HepG2 (cell line): ENCODE results near the gene AKAP8L. TPM values are rescaled to one million over a fixed set of nuclear protein-coding genes. Genes with fewer than 3 reads are reported as not detected.

Source experiments
- HNF4G ChIP-seq, 2 experiments: sonication (generic) in 1 of 2; formaldehyde crosslinking in 1 of 2; IDR thresholded peaks; 2 replicates each; pipeline versions ENCODE4 v1.4.0 to v1.6.1; 2011 to 2020; ENCODE audit warnings: borderline replicate concordance in 2 of 2, low read depth in 2 of 2, mild to moderate bottlenecking in 2 of 2, low read length in 1 of 2, missing genetic modification reagents in 1 of 2, moderate library complexity in 1 of 2
- KDM4B ChIP-seq: sonication (generic); formaldehyde crosslinking; IDR thresholded peaks from 2 replicates; pipeline ENCODE4 v1.4.0; 2020; ENCODE audit warnings: missing genetic modification reagents
- KDM6A ChIP-seq: IDR thresholded peaks from 2 replicates; pipeline ENCODE4 v1.6.1; 2016; ENCODE audit warnings: low read depth
- MED8 ChIP-seq: sonication (generic); formaldehyde crosslinking; IDR thresholded peaks from 2 replicates; pipeline ENCODE4 v1.8.1; 2023; ENCODE audit warnings: mild to moderate bottlenecking, missing genetic modification reagents; ENCODE audit not compliant: insufficient replicate concordance
- MXD3 ChIP-seq: IDR thresholded peaks from 2 replicates; pipeline ENCODE4 v1.6.1; 2016; ENCODE audit warnings: mild to moderate bottlenecking, missing biosample characterization, missing genetic modification reagents
- NFKBIZ ChIP-seq: IDR thresholded peaks from 2 replicates; pipeline ENCODE4 v1.6.1; 2018; ENCODE audit warnings: missing genetic modification reagents, missing compliant biosample characterization
- TEAD3 ChIP-seq: optimal IDR thresholded peaks from 2 replicates; pipeline ENCODE3; 2016; ENCODE audit warnings: borderline replicate concordance
- TFDP2 ChIP-seq: sonication (generic); formaldehyde crosslinking; IDR thresholded peaks from 2 replicates; pipeline ENCODE4 v1.4.0; 2020; ENCODE audit warnings: missing genetic modification reagents
- ZC3H13 ChIP-seq: sonication (generic); formaldehyde crosslinking; IDR thresholded peaks from 2 replicates; pipeline ENCODE4 v1.8.1; 2023; ENCODE audit warnings: mild to moderate bottlenecking, missing genetic modification reagents, moderate library complexity
- ZEB1 ChIP-seq: IDR thresholded peaks from 2 replicates; pipeline ENCODE4 v1.6.1; 2012; ENCODE audit warnings: mild to moderate bottlenecking, low read depth, inconsistent platforms; ENCODE audit not compliant: insufficient replicate concordance
- ZFP90 ChIP-seq: sonication (generic); formaldehyde crosslinking; IDR thresholded peaks from 2 replicates; pipeline ENCODE4 v1.8.0; 2022; ENCODE audit warnings: missing genetic modification reagents, mild to moderate bottlenecking, inconsistent platforms, borderline replicate concordance
- ZNF10 ChIP-seq: sonication (generic); formaldehyde crosslinking; IDR thresholded peaks from 2 replicates; pipeline ENCODE4 v1.4.0; 2020; ENCODE audit warnings: mild to moderate bottlenecking, low read depth, missing genetic modification reagents, borderline replicate concordance
- ZNF496 ChIP-seq: sonication (generic); formaldehyde crosslinking; IDR thresholded peaks from 2 replicates; pipeline ENCODE4 v1.8.1; 2023; ENCODE audit warnings: mild to moderate bottlenecking, moderate library complexity, missing genetic modification reagents; ENCODE audit not compliant: insufficient replicate concordance
- ZNF572 ChIP-seq: sonication (generic); formaldehyde crosslinking; IDR thresholded peaks from 2 replicates; pipeline ENCODE4 v1.5.1; 2020; ENCODE audit warnings: mild to moderate bottlenecking, missing genetic modification reagents
- ZNF605 ChIP-seq: sonication (generic); formaldehyde crosslinking; IDR thresholded peaks from 2 replicates; pipeline ENCODE4 v1.8.0; 2022; ENCODE audit warnings: mild to moderate bottlenecking, missing genetic modification reagents
- ZNF737 ChIP-seq: sonication (generic); formaldehyde crosslinking; IDR thresholded peaks from 2 replicates; pipeline ENCODE4 v1.5.0; 2020; ENCODE audit warnings: missing genetic modification reagents, mild to moderate bottlenecking, borderline replicate concordance
- polyA plus RNA-seq, 8 experiments: library from polyadenylated mRNA; depleted of rRNA in 3 of 8; stranded (reverse) in 7 of 8; unstranded in 1 of 8; fragments of >200 nt; fragmentation: Illumina TruSeq in 4 of 8; extraction: Trizol in 4 of 8; gene quantifications; 2 replicates each; pipeline versions ENCODE4 v1.2.1 to v1.2.3, GENCODE V29; 2011 to 2016; ENCODE audit warnings: low read depth in 4 of 8, missing spikeins in 1 of 8, mixed read lengths in 1 of 8; ENCODE audit not compliant: insufficient read depth in 1 of 8
- total RNA-seq, 5 experiments: library from RNA; depleted of rRNA; stranded (reverse); fragments of >200 nt; fragmentation: Illumina TruSeq; extraction: Trizol; gene quantifications; 2 replicates each; pipeline ENCODE4 v1.2.3, GENCODE V29; 2016; ENCODE audit warnings: low read depth in 1 of 5
- TF ChIP-seq, protein P1 (sequence below): IDR thresholded peaks from 2 replicates; pipeline ENCODE4 v1.4.0; 2020; ENCODE audit warnings: mild to moderate bottlenecking, missing genetic modification reagents
- TF ChIP-seq, protein P2 (sequence below): sonication (generic); formaldehyde crosslinking; IDR thresholded peaks from 2 replicates; pipeline ENCODE4 v1.4.0; 2020; ENCODE audit warnings: low read depth, mild to moderate bottlenecking, missing genetic modification reagents
- TF ChIP-seq, protein P3 (sequence below): sonication (generic); formaldehyde crosslinking; IDR thresholded peaks from 2 replicates; pipeline ENCODE4 v1.5.0; 2020; ENCODE audit warnings: mild to moderate bottlenecking, missing genetic modification reagents, borderline replicate concordance

AKAP8L gene
- total and polyA plus RNA-seq, 2 of the 13 experiments (the other 11 are each of a cell fraction or from before 2014, with no cell fraction given) = 48.2 to 49.6 TPM

GRCh38 chr19:15438124-15438496, 19.3 kb upstream of the AKAP8L start (continued):
- peak; percentile 32 for TF ChIP-seq ZEB1
- TF ChIP-seq ZNF737 = no peak
- TF ChIP-seq ZNF605 (CRISPR knock-in tag) = no peak
- TF ChIP-seq KDM6A (CRISPR knock-in tag) = 0 out of 2 replicates have a peak, but pooled peaks have one; percentile 41
- no peak for TF ChIP-seq KDM4B (CRISPR knock-in tag)
- peak; percentile 37; the same call in 1 of the 2 replicates for TF ChIP-seq HNF4G (IDR thresholded peaks at IDR 0.05; ENCODE audit: borderline replicate concordance, low read depth, low read length)
- TF ChIP-seq HNF4G (CRISPR knock-in tag; IDR thresholded peaks at IDR 0.05; ENCODE audit: borderline replicate concordance, low read depth) = no peak
- TF ChIP-seq, protein P1, sequence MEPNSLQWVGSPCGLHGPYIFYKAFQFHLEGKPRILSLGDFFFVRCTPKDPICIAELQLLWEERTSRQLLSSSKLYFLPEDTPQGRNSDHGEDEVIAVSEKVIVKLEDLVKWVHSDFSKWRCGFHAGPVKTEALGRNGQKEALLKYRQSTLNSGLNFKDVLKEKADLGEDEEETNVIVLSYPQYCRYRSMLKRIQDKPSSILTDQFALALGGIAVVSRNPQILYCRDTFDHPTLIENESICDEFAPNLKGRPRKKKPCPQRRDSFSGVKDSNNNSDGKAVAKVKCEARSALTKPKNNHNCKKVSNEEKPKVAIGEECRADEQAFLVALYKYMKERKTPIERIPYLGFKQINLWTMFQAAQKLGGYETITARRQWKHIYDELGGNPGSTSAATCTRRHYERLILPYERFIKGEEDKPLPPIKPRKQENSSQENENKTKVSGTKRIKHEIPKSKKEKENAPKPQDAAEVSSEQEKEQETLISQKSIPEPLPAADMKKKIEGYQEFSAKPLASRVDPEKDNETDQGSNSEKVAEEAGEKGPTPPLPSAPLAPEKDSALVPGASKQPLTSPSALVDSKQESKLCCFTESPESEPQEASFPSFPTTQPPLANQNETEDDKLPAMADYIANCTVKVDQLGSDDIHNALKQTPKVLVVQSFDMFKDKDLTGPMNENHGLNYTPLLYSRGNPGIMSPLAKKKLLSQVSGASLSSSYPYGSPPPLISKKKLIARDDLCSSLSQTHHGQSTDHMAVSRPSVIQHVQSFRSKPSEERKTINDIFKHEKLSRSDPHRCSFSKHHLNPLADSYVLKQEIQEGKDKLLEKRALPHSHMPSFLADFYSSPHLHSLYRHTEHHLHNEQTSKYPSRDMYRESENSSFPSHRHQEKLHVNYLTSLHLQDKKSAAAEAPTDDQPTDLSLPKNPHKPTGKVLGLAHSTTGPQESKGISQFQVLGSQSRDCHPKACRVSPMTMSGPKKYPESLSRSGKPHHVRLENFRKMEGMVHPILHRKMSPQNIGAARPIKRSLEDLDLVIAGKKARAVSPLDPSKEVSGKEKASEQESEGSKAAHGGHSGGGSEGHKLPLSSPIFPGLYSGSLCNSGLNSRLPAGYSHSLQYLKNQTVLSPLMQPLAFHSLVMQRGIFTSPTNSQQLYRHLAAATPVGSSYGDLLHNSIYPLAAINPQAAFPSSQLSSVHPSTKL (CRISPR knock-in tag) = peak; percentile 29; the same call in 1 of the 2 replicates
- TF ChIP-seq, protein P2, sequence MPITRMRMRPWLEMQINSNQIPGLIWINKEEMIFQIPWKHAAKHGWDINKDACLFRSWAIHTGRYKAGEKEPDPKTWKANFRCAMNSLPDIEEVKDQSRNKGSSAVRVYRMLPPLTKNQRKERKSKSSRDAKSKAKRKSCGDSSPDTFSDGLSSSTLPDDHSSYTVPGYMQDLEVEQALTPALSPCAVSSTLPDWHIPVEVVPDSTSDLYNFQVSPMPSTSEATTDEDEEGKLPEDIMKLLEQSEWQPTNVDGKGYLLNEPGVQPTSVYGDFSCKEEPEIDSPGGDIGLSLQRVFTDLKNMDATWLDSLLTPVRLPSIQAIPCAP (CRISPR knock-in tag) = no peak
- peak; percentile 74 for TF ChIP-seq TEAD3 (CRISPR knock-in tag)
- no peak for TF ChIP-seq ZNF572 (CRISPR knock-in tag)
- TF ChIP-seq NFKBIZ (CRISPR knock-in tag) = no peak
- no peak for TF ChIP-seq ZNF10 (CRISPR knock-in tag)
- TF ChIP-seq, protein P3, sequence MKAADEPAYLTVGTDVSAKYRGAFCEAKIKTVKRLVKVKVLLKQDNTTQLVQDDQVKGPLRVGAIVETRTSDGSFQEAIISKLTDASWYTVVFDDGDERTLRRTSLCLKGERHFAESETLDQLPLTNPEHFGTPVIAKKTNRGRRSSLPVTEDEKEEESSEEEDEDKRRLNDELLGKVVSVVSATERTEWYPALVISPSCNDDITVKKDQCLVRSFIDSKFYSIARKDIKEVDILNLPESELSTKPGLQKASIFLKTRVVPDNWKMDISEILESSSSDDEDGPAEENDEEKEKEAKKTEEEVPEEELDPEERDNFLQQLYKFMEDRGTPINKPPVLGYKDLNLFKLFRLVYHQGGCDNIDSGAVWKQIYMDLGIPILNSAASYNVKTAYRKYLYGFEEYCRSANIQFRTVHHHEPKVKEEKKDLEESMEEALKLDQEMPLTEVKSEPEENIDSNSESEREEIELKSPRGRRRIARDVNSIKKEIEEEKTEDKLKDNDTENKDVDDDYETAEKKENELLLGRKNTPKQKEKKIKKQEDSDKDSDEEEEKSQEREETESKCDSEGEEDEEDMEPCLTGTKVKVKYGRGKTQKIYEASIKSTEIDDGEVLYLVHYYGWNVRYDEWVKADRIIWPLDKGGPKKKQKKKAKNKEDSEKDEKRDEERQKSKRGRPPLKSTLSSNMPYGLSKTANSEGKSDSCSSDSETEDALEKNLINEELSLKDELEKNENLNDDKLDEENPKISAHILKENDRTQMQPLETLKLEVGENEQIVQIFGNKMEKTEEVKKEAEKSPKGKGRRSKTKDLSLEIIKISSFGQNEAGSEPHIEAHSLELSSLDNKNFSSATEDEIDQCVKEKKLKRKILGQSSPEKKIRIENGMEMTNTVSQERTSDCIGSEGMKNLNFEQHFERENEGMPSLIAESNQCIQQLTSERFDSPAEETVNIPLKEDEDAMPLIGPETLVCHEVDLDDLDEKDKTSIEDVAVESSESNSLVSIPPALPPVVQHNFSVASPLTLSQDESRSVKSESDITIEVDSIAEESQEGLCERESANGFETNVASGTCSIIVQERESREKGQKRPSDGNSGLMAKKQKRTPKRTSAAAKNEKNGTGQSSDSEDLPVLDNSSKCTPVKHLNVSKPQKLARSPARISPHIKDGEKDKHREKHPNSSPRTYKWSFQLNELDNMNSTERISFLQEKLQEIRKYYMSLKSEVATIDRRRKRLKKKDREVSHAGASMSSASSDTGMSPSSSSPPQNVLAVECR = no peak; the same call in 1 of the 2 replicates
- TF ChIP-seq MED8 = no peak
- TF ChIP-seq ZFP90 (CRISPR knock-in tag) = 0 out of 2 replicates have a peak, but pooled peaks have one; percentile 5
- TF ChIP-seq ZNF496 = no peak
- no peak for TF ChIP-seq ZC3H13
- no peak for TF ChIP-seq TFDP2 (CRISPR knock-in tag)
- no peak for TF ChIP-seq MXD3 (CRISPR knock-in tag)
